22Rv1 (cell line): ENCODE measurements around the gene RPTOR.

Experiments
- CTCF ChIP-seq: fragments of 450-650 bp; IDR thresholded peaks from 2 replicates; pipeline ENCODE4 v1.5.1; 2017; ENCODE audit warnings: mild to moderate bottlenecking
- ZFX ChIP-seq: fragments of 450-650 bp; IDR thresholded peaks from 2 replicates; pipeline ENCODE4 v1.6.1; 2017; ENCODE audit warnings: antibody characterized with exemption, borderline replicate concordance

GRCh38 chr17:80691784-80692183, 147.1 kb downstream of the RPTOR start:
- TF ChIP-seq CTCF = no peak
- TF ChIP-seq ZFX = no peak
